Measurements from ENCODE around the gene LRRFIP2. TPM values are rescaled to one million over a fixed set of nuclear protein-coding genes. Genes with fewer than 3 reads are reported as not detected.

LRRFIP2 gene
- total and polyA plus RNA-seq, 9 donors: 35.5 to 81.1 (median 48.3) TPM

GRCh38 chr3:37024820-37025405 is 149.5 kb downstream of the LRRFIP2 start:
- DNase-seq: no peak
- intact Hi-C loops (cut with DNase I): loop anchor here in 1 of 4 donors (10.0 kb wide), 1 partner anchor 190 kb away; no protein-coding TSS in a partner anchor
- no peak for TF ChIP-seq CTCF (IDR thresholded peaks at IDR 0.05)
- no peak for TF ChIP-seq POLR2A (IDR thresholded peaks at IDR 0.05)
- TF ChIP-seq EP300 (IDR thresholded peaks at IDR 0.05): no peak
- Histone ChIP-seq H3K36me3 (no peaks in the 10 kb centered on the region), H3K4me1 (ENCODE audit: insufficient read depth) (no peaks in the 10 kb centered on the region), H3K27ac (no peak overlapping the region), H3K27me3 (no peaks in the 10 kb centered on the region), H3K9me3 (no peaks in the 10 kb centered on the region), H3K4me3 (no peak overlapping the region)
- 97 to 99% (median 99%) methylated on average over 3 of the region's 3 CpGs for WGBS, 3 donors

GRCh38 chr3:37024092-37024491 is 150.3 kb downstream of the LRRFIP2 start:
- WGBS, 3 donors: 95 to 96% (median 95%) methylated on average over 2 of the region's 2 CpGs
- Histone ChIP-seq H3K4me3 (no peak overlapping the region), H3K9me3 (no peaks in the 10 kb centered on the region), H3K27me3 (no peaks in the 10 kb centered on the region), H3K27ac (no peak overlapping the region), H3K4me1 (ENCODE audit: insufficient read depth) (no peaks in the 10 kb centered on the region), H3K36me3 (no peaks in the 10 kb centered on the region)
- TF ChIP-seq CTCF (IDR thresholded peaks at IDR 0.05): peak in 1 of 3 donors; percentile 12
- no peak for TF ChIP-seq EP300 (IDR thresholded peaks at IDR 0.05)
- no peak for TF ChIP-seq POLR2A (IDR thresholded peaks at IDR 0.05)
- DNase-seq: no peak
- intact Hi-C loops (cut with DNase I): loop anchor here in 1 of 4 donors (10.0 kb wide), 1 partner anchor 191 kb away; no protein-coding TSS in a partner anchor

GRCh38 chr3:37017683-37018082 is 156.7 kb downstream of the LRRFIP2 start:
- H3K4me3 ChIP-seq: no peak overlapping the region
- intact Hi-C loops (cut with DNase I): no loop called here
- no peaks in the 10 kb centered on the region for H3K36me3 ChIP-seq
- H3K4me1 ChIP-seq (ENCODE audit: insufficient read depth): no peaks in the 10 kb centered on the region
- no peaks in the 10 kb centered on the region for H3K9me3 ChIP-seq
- H3K27ac ChIP-seq: no peak overlapping the region
- no peak for DNase-seq
- WGBS, 3 donors: 93 to 98% (median 96%) methylated on average over 3 of the region's 3 CpGs
- H3K27me3 ChIP-seq: no peaks in the 10 kb centered on the region
- TF ChIP-seq CTCF (IDR thresholded peaks at IDR 0.05) (no peak), POLR2A (IDR thresholded peaks at IDR 0.05) (no peak), EP300 (IDR thresholded peaks at IDR 0.05) (no peak)

- 91 to 95% (median 93%) methylated on average over 8 of the region's 8 CpGs for WGBS, 3 donors
- Histone ChIP-seq H3K9me3 (no peaks in the 10 kb centered on the region), H3K4me3 (no peak overlapping the region), H3K36me3 (no peaks in the 10 kb centered on the region), H3K27ac (no peak overlapping the region), H3K27me3 (no peaks in the 10 kb centered on the region), H3K4me1 (ENCODE audit: insufficient read depth) (no peaks in the 10 kb centered on the region)
- intact Hi-C loops (cut with DNase I): no loop called here
- no peak for DNase-seq
- TF ChIP-seq EP300 (IDR thresholded peaks at IDR 0.05): no peak
- no peak for TF ChIP-seq CTCF (IDR thresholded peaks at IDR 0.05)
- no peak for TF ChIP-seq POLR2A (IDR thresholded peaks at IDR 0.05)
Measured at GRCh38 chr3:37016903-37017302, 157.5 kb downstream of the LRRFIP2 start.

Data from ovary (tissue), 9 donors.